ENCODE data around the gene COBL.
A peak's percentile ranks its signal among the peaks of the same experiment; 100 is the strongest.

The COBL gene, protein sequence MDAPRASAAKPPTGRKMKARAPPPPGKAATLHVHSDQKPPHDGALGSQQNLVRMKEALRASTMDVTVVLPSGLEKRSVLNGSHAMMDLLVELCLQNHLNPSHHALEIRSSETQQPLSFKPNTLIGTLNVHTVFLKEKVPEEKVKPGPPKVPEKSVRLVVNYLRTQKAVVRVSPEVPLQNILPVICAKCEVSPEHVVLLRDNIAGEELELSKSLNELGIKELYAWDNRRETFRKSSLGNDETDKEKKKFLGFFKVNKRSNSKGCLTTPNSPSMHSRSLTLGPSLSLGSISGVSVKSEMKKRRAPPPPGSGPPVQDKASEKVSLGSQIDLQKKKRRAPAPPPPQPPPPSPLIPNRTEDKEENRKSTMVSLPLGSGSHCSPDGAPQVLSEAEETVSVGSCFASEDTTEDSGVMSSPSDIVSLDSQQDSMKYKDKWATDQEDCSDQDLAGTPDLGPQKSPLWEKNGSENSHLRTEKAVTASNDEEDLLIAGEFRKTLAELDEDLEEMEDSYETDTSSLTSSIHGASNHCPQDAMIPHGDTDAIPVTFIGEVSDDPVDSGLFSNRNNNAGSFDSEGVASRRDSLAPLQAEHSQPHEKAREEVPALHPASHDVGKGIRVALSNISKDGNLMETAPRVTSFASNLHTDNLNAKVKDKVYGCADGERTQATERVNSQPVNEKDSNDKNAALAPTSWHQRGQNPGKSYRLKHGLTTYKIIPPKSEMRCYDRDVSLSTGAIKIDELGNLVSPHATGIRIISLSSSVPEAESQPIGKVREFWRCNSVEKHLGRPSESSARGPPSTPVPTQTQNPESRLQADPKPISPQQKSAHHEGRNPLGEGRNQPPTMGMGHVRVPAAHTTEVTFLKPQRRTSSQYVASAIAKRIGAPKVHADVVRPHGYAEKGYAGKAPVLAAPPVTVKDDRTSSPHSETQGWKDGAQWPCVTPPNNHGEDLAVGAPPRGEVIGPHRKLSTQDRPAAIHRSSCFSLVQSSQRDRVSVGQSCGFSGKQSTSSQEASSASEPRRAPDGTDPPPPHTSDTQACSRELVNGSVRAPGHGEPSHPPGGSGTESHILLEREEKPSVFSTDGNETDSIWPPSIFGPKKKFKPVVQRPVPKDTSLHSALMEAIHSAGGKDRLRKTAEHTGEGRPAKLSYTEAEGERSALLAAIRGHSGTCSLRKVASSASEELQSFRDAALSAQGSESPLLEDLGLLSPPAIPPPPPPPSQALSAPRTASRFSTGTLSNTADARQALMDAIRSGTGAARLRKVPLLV

GRCh38 chr7:51316666-51317581 is at the start of gene COBL:
TSS of gene COBL (minus strand) at chr7:51316809. CDS start at chr7:51316633, 176 bp downstream.
- peak; percentile 74 for DNase-seq (ENCODE audit: low spot score)

GRCh38 chr7:51366172-51366728 is 49.6 kb upstream of the COBL start:
- no peak for DNase-seq (ENCODE audit: low spot score)

GRCh38 chr7:51357821-51358220 is 41.2 kb upstream of the COBL start:
- DNase-seq (ENCODE audit: low spot score): peak; percentile 40

DNA sequence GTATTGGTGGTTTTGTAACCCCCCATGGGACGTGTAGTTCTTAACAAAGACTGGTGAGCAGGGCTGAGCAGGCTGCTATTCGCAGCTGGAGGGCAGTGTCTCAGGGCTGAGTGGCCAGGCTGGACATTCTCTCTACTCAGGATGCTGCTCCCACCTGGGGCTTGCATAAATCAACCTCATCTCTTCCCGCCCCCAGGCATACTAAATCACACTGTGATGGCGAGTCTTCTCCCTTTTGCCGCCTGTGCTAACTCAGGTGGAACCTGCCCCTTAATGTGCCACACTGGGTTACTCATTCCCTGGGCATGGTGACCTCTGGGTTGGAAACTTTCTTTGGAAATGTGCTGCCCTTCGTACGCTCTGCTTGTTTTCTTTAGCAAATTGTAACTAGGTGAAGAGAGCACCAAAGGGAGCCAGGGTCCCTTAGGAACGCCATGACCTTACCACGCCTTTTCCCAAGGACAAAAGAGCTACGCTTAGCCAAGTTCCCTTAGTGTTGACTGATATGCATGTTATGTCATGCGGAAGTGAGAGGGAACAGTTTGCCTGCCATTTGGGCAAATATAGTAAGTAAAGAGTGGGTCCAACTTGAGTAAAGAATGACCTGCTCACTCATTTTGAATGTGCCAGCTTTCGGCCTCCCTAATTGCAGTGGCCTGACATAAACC is 40.4 kb upstream of the COBL start:
- DNase-seq (ENCODE audit: low spot score): no peak

DNA sequence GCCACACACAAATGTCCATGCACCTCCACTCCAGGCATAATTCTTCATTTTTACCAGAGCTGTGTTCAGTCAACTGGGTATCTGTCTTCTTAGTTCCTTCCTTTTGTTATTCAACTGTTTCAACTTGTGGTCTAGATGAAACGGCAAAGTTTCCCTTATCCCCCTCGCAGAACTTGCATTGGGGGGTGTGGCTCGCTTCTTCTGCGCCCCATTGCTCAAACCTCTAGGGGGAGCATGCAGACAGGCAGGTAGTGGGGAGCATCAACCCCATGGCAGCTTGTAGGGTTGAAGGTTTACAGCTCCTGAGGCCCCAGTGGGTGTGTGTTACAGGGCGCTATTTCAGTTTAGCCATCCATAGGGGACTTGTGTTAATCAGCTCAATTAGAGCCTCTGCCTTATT is 38.3 kb upstream of the COBL start:
- DNase-seq (ENCODE audit: low spot score): no peak

DNA sequence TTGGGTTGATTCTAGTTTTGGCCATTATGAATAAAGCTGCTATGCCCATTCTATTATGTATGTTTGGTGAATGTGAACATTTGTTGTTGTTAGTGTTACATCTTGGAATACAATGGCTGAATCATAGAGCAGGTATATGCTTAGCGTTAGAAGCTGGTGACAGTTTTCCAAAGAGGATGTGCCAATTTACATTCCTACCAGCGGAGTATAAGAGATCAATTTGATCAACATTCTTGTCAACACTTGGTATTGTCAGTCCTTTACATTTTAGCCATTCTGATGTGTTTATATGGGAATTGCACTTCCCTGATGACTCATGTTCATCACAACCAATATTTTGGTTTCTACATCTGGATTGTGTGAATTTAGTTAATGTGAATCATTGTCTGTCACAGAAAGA is 37.8 kb upstream of the COBL start:
- DNase-seq (ENCODE audit: low spot score): no peak

DNA sequence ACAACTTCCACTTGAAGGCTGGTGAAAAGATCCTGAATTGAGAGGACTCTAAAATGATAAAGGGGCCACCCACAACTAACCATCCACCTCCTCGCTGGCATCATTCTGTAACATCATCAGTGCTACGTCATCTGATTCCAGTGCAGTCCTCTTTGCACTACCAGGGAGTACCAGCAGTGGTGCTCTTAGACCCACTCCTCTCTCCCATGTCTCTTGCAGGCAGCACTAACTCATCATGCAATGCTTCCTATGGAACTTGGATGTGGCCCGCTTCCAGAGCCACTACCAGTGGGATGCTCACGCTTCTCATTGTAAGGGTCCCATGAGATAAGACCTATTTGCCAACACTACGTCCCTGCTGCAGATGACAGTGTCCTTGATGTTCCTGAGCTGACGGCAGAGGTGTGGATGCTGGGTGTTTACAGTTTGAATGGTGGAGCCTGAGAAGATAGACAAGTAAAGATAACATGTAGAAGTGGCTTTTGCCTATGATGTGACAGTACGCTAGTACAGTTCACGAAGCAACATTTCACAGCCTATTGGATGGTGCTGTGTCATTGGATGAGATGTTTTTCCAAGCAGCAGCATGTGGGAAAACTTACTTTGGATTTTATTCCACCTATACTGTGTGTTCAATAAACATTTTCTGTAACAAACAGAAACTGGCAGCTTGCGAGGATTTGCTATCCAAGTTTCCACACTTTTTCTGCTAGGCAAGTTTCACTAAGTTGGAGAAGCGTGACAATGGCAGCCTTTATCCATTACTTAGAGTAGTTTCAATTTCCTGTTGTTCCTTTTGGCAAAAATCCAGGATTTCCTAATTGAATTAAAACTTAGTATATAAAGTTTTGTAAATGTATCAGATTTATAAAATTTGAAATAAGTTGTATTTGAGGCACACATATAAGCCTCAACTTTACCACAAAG is 35.8 kb upstream of the COBL start:
- no peak for DNase-seq (ENCODE audit: low spot score)

- DNase-seq (ENCODE audit: low spot score): no peak
Observed at GRCh38 chr7:51351661-51352060, 35.1 kb upstream of the COBL start.

GRCh38 chr7:51350546-51350896 is 33.9 kb upstream of the COBL start:
- DNase-seq (ENCODE audit: low spot score): no peak

DNA sequence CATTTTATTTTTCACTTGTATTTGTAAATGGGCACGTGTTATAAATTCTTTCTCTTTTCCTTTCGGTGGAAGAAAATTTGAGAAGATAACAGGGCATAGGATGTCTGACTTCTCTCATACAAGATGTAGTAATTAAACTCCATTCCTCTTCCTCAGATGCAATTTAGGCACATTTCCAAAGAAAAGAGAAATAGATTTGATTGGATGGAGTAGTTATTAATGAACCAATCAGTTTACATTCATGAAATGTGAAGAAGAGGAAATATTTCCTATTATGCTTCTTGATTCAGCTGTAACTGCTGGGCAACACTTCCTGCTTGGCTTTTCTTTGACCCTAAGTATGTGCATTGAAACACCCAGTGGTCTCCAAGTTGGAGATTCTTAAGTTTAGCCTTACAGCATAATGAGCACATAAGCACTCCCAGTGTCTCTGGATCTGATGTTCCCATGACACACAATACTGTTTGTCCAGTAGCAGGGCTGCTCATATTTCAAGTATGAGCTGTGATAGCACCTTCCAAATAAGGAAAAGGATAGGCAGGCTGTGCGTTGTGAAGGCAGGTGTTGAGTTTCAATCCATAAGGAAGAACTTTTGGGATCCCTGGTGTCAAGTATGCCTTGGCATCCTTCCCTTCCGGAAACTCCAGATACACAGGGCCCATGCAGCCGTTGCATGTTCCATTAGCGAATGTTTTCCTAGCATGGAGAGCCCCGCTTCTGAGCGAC is 33.4 kb upstream of the COBL start:
- peak; percentile 91 for DNase-seq (ENCODE audit: low spot score)

GRCh38 chr7:51346126-51346525 is 29.5 kb upstream of the COBL start:
- peak; percentile 68 for DNase-seq (ENCODE audit: low spot score)

- no peak for DNase-seq (ENCODE audit: low spot score)
Observed at GRCh38 chr7:51344406-51345138, 28.0 kb upstream of the COBL start.

- DNase-seq (ENCODE audit: low spot score): no peak
Observed at GRCh38 chr7:51340936-51341335, 24.3 kb upstream of the COBL start.

GRCh38 chr7:51340029-51340838 is 23.6 kb upstream of the COBL start:
- DNase-seq (ENCODE audit: low spot score): peak; percentile 89

DNA sequence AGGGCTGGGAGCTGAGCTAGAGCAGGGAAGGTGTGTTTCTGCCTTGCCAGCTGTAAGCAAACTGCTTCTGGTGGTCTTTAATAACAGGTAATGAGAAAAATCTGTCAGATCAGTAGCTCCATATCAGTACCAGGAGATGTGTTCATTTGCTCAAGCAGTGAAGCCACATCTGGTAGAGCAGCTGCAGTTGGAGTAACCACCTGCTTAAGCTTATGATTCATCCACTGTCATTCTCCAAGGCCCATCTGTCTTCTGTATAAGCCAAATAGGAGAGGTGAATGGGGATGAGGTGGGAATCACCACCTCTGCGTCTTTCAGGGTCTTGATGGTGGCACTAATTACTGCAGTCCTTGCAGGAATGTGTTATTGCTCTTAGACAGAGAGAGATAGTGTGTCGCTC is 18.4 kb upstream of the COBL start:
- no peak for DNase-seq (ENCODE audit: low spot score)

- no peak for DNase-seq (ENCODE audit: low spot score)
Observed at GRCh38 chr7:51329696-51330263, 13.2 kb upstream of the COBL start.

GRCh38 chr7:51328351-51328801 is 11.8 kb upstream of the COBL start:
- no peak for DNase-seq (ENCODE audit: low spot score)

All from SW480 (cell line).